ENCODE results near the gene ROR1.
"Not testable (repeated sequence)": the region's sequence is repeated elsewhere in the genome, so short reads cannot be mapped to it uniquely, and the experiment has no call there.

The ROR1 gene

GRCh38 chr1:63782982-63783381 is 9.2 kb downstream of the ROR1 start (continued):
- no peak for TF ChIP-seq CSRNP3 (CRISPR knock-in tag; IDR thresholded peaks at IDR 0.05)

- no peak for TF ChIP-seq ZFP30 (CRISPR knock-in tag; IDR thresholded peaks at IDR 0.05)
- TF ChIP-seq CREB5 (CRISPR knock-in tag; IDR thresholded peaks at IDR 0.05; ENCODE audit: low read depth) = no peak
- no peak for TF ChIP-seq RARB (CRISPR knock-in tag; IDR thresholded peaks at IDR 0.05)
- no peak for TF ChIP-seq ZNF70 (CRISPR knock-in tag; IDR thresholded peaks at IDR 0.05)
- TF ChIP-seq ARNTL (CRISPR knock-in tag; IDR thresholded peaks at IDR 0.05; ENCODE audit: borderline replicate concordance, low read depth) = no peak
- no peak for TF ChIP-seq TSHZ2 (CRISPR knock-in tag; IDR thresholded peaks at IDR 0.05)
- no peak for TF ChIP-seq PPARA (CRISPR knock-in tag; IDR thresholded peaks at IDR 0.05; ENCODE audit: borderline replicate concordance)
- no peak for TF ChIP-seq ZNF565 (CRISPR knock-in tag; conservative IDR thresholded peaks at IDR 0.05; ENCODE audit: low read depth)
- TF ChIP-seq ISL1 (CRISPR knock-in tag; IDR thresholded peaks at IDR 0.05) = no peak
- TF ChIP-seq PATZ1 (CRISPR knock-in tag; IDR thresholded peaks at IDR 0.05; ENCODE audit: borderline replicate concordance) = no peak
- TF ChIP-seq BACH2 (CRISPR knock-in tag; IDR thresholded peaks at IDR 0.05; ENCODE audit: borderline replicate concordance) = no peak
- TF ChIP-seq ZFP3 (CRISPR knock-in tag; IDR thresholded peaks at IDR 0.05) = no peak
- TF ChIP-seq OSR1 (CRISPR knock-in tag; IDR thresholded peaks at IDR 0.05) = no peak
- no peak for TF ChIP-seq SNAI2 (CRISPR knock-in tag; IDR thresholded peaks at IDR 0.05)
- no peak for TF ChIP-seq ESRRG (CRISPR knock-in tag; IDR thresholded peaks at IDR 0.05)
- no peak for TF ChIP-seq GLIS3 (CRISPR knock-in tag; IDR thresholded peaks at IDR 0.05)
- no peak for TF ChIP-seq POU6F1 (CRISPR knock-in tag; IDR thresholded peaks at IDR 0.05; ENCODE audit: borderline replicate concordance, low read depth)
- TF ChIP-seq TCF4 (CRISPR knock-in tag; IDR thresholded peaks at IDR 0.05; ENCODE audit: borderline replicate concordance) = no peak
- TF ChIP-seq CSDC2 (CRISPR knock-in tag; IDR thresholded peaks at IDR 0.05) = no peak
- no peak for TF ChIP-seq ZC3H10 (CRISPR knock-in tag; IDR thresholded peaks at IDR 0.05)
- ATAC-seq = no peak
These were observed 10.3 kb downstream of the ROR1 start for GRCh38 chr1:63784083-63784482.

GRCh38 chr1:63784489-63785390 is 10.9 kb downstream of the ROR1 start:
- TF ChIP-seq ARNTL (CRISPR knock-in tag; IDR thresholded peaks at IDR 0.05; ENCODE audit: borderline replicate concordance, low read depth) (no peak), PPARA (CRISPR knock-in tag; IDR thresholded peaks at IDR 0.05; ENCODE audit: borderline replicate concordance) (no peak), CREB5 (CRISPR knock-in tag; IDR thresholded peaks at IDR 0.05; ENCODE audit: low read depth) (no peak), ZNF565 (CRISPR knock-in tag; conservative IDR thresholded peaks at IDR 0.05; ENCODE audit: low read depth) (no peak)
- no peak for ATAC-seq

GRCh38 chr1:63787270-63787669 is 13.5 kb downstream of the ROR1 start:
- not testable (repeated sequence) for ATAC-seq

Measured in SK-N-SH treated with all-trans-retinoic acid at 6 μM for 48 hours (cell line).